ENCODE results near the gene LDLRAD2. TPM values are rescaled to one million over a fixed set of nuclear protein-coding genes. Genes with fewer than 3 reads are reported as not detected.

Gene LDLRAD2
- polyA plus RNA-seq, 2 of the 4 experiments (the other 2 are of a cell fraction): 0.08 TPM; not detected in 1

- Histone ChIP-seq H3K4me1 (peaks cover 9% of the 10 kb centered on the region; the same call in 1 of the 3 replicates), H3K4me2 (peak within 1 kb of the TSS; percentile 99), H3K4me3 (peak within 1 kb of the TSS; percentile 97), H3K27ac (peak within 1 kb of the TSS; percentile 99 to 100), H3K9me3 (0 out of 3 replicates have a peak, but pooled peaks cover 1% of the 10 kb centered on the region)
- ChIA-PET POLR2A (interaction anchor here (0.5 to 0.8 kb wide), 3 partner anchors 137 to 1995 kb away, joined by 3 read pairs; partner anchors contain the start of gene PITHD1), CTCF (interaction anchor here (0.6 to 2.1 kb wide), 4 partner anchors 16 to 1299 kb away, joined by 3 to 6 read pairs (median 4); no protein-coding TSS in a partner anchor)
- FAIRE-seq: no peak
- DNase-seq (ENCODE audit: low read depth in 1 of 2, low spot score in 1 of 2): peak; percentile 68 to 95
- peak; percentile 89 to 91 for ATAC-seq
- WGBS (ENCODE audit: missing lambda C conversion rate): 7% methylated on average over 13 of the region's 82 CpGs
- TF ChIP-seq TP53 (CRISPR knock-in tag; IDR thresholded peaks at IDR 0.05): 0 out of 2 replicates have a peak, but pooled peaks have one; percentile 31
- TF ChIP-seq BCL3 (IDR thresholded peaks at IDR 0.05): peak; percentile 83; the same call in 2 of the 3 replicates
- peak; percentile 76 for TF ChIP-seq E2F6 (IDR thresholded peaks at IDR 0.05; ENCODE audit: borderline replicate concordance, low read depth)
- TF ChIP-seq ZC3H11A (IDR thresholded peaks at IDR 0.05): 0 out of 2 replicates have a peak, but pooled peaks have one; percentile 4
- no peak; the same call in 2 of the 3 replicates for TF ChIP-seq CTCF (IDR thresholded peaks at IDR 0.05)
- TF ChIP-seq RCOR1 (IDR thresholded peaks at IDR 0.05; ENCODE audit: low read depth, low read length): no peak
- TF ChIP-seq HOXA7 (CRISPR knock-in tag; IDR thresholded peaks at IDR 0.05): peak; percentile 63; the same call in 1 of the 2 replicates
- TF ChIP-seq EP300 (IDR thresholded peaks at IDR 0.05): no peak
- TF ChIP-seq PHF8 (IDR thresholded peaks at IDR 0.05; ENCODE audit: borderline replicate concordance, low read depth): peak; percentile 80
- no peak for TF ChIP-seq HEYL (CRISPR knock-in tag; IDR thresholded peaks at IDR 0.05)
- TF ChIP-seq ELK1 (IDR thresholded peaks at IDR 0.05; ENCODE audit: low read depth, low read length): no peak
- TF ChIP-seq JUN (IDR thresholded peaks at IDR 0.05): peak; percentile 9 to 87; a peak in 4 of 5 replicates
- peak; percentile 67; the same call in 1 of the 2 replicates for TF ChIP-seq HOXB5 (CRISPR knock-in tag; IDR thresholded peaks at IDR 0.05)
- TF ChIP-seq HMGXB4 (CRISPR knock-in tag; IDR thresholded peaks at IDR 0.05; ENCODE audit: borderline replicate concordance): peak; percentile 41; the same call in 1 of the 2 replicates
- TF ChIP-seq POLR2A (IDR thresholded peaks at IDR 0.05; ENCODE audit: low read length): peak; percentile 91
- TF ChIP-seq MAX (IDR thresholded peaks at IDR 0.05): peak; percentile 77
- TF ChIP-seq TFCP2L1 (CRISPR knock-in tag; IDR thresholded peaks at IDR 0.05): no peak; the same call in 1 of the 2 replicates
These were observed 29.0 kb upstream of the LDLRAD2 start, which contains the start of gene USP48 for GRCh38 chr1:21782868-21783678. Gene USP48 (minus strand): TSS chr1:21783149. CDS start chr1:21782957, 192 bp downstream.

Data from A549 (cell line).